ENCODE results near the gene CHRND.
A peak's percentile ranks its signal among the peaks of the same experiment; 100 is the strongest.

CHRND gene

GRCh38 chr2:232550354-232551249 lies 24.6 kb downstream of the CHRND start, which contains the start of the genes EIF4E2 and TIGD1:
Gene EIF4E2 (plus strand): TSS chr2:232550689. CDS start chr2:232550725, 36 bp downstream.
Gene TIGD1 (minus strand): TSS chr2:232550557. CDS start chr2:232549882, 675 bp downstream.
- Histone ChIP-seq H3K79me2 (peaks cover 19% of the 10 kb centered on the region), H3K4me3 (ENCODE audit: low read depth, low read length) (peak within 1 kb of the TSS; percentile 92), H3K9me3 (ENCODE audit: control insufficient read depth, low read length) (no peaks in the 10 kb centered on the region), H3K4me2 (ENCODE audit: low read length) (peak within 1 kb of the TSS; percentile 87), H3K4me1 (peaks cover 8% of the 10 kb centered on the region), H3K27ac (peak within 1 kb of the TSS; percentile 91), H3K36me3 (ENCODE audit: control insufficient read depth, insufficient read depth, low read length) (no peaks in the 10 kb centered on the region), H2AFZ (peak within 1 kb of the TSS; percentile 95), H3K27me3 (ENCODE audit: control insufficient read depth, insufficient read depth, low read length) (no peaks in the 10 kb centered on the region), H3K9ac (peak within 1 kb of the TSS; percentile 87)
- TF ChIP-seq, protein P1, sequence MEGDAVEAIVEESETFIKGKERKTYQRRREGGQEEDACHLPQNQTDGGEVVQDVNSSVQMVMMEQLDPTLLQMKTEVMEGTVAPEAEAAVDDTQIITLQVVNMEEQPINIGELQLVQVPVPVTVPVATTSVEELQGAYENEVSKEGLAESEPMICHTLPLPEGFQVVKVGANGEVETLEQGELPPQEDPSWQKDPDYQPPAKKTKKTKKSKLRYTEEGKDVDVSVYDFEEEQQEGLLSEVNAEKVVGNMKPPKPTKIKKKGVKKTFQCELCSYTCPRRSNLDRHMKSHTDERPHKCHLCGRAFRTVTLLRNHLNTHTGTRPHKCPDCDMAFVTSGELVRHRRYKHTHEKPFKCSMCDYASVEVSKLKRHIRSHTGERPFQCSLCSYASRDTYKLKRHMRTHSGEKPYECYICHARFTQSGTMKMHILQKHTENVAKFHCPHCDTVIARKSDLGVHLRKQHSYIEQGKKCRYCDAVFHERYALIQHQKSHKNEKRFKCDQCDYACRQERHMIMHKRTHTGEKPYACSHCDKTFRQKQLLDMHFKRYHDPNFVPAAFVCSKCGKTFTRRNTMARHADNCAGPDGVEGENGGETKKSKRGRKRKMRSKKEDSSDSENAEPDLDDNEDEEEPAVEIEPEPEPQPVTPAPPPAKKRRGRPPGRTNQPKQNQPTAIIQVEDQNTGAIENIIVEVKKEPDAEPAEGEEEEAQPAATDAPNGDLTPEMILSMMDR (IDR thresholded peaks at IDR 0.05), result peak; percentile 46

DNA sequence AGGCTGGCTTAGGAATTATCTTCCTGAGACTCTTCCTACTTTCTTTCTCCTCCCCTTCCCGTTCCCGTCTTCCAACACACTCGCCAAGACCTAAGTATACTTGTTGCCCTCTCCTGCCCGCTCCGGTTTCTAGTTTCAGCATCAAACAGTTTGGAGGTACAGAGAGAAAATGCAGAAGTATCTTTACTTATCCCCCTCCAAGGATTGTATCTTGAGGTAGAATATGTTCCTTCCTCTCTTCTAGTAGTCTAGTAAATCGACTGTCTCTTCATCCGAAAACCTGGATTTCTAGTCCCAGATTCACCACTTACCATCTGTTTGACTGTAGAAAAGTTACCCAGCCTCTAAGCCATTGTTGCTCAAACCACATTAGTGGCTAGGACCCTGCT lies 25.3 kb downstream of the CHRND start:
- H2AFZ ChIP-seq, result peak overlapping the region; percentile 95
- TF ChIP-seq, protein P1 (IDR thresholded peaks at IDR 0.05), result no peak
- H3K27me3 ChIP-seq (ENCODE audit: control insufficient read depth, insufficient read depth, low read length), result no peaks in the 10 kb centered on the region
- peaks cover 19% of the 10 kb centered on the region for H3K79me2 ChIP-seq
- no peaks in the 10 kb centered on the region for H3K9me3 ChIP-seq (ENCODE audit: control insufficient read depth, low read length)
- peak overlapping the region; percentile 87 for H3K9ac ChIP-seq
- peak overlapping the region; percentile 91 for H3K27ac ChIP-seq
- H3K4me1 ChIP-seq, result peaks cover 8% of the 10 kb centered on the region
- peak overlapping the region; percentile 87 for H3K4me2 ChIP-seq (ENCODE audit: low read length)
- no peaks in the 10 kb centered on the region for H3K36me3 ChIP-seq (ENCODE audit: control insufficient read depth, insufficient read depth, low read length)
- peak overlapping the region; percentile 92 for H3K4me3 ChIP-seq (ENCODE audit: low read depth, low read length)

- H3K4me1 ChIP-seq, result peaks cover 8% of the 10 kb centered on the region
- H3K27ac ChIP-seq, result no peak overlapping the region
Observed at GRCh38 chr2:232551776-232552175, 25.8 kb downstream of the CHRND start.

GRCh38 chr2:232556426-232556825 lies 30.5 kb downstream of the CHRND start:
- H2AFZ ChIP-seq, result no peak overlapping the region
- no peaks in the 10 kb centered on the region for H3K9me3 ChIP-seq (ENCODE audit: control insufficient read depth, low read length)
- no peak overlapping the region for H3K9ac ChIP-seq
- no peaks in the 10 kb centered on the region for H3K27me3 ChIP-seq (ENCODE audit: control insufficient read depth, insufficient read depth, low read length)
- no peak overlapping the region for H3K4me3 ChIP-seq (ENCODE audit: low read depth, low read length)
- no peak overlapping the region for H3K27ac ChIP-seq
- no peaks in the 10 kb centered on the region for H3K36me3 ChIP-seq (ENCODE audit: control insufficient read depth, insufficient read depth, low read length)
- H3K4me1 ChIP-seq, result peaks cover 6% of the 10 kb centered on the region
- TF ChIP-seq, protein P1 (IDR thresholded peaks at IDR 0.05), result no peak
- no peak overlapping the region for H3K4me2 ChIP-seq (ENCODE audit: low read length)
- peaks cover 14% of the 10 kb centered on the region for H3K79me2 ChIP-seq

More at GRCh38 chr2:232551776-232552175, 25.8 kb downstream of the CHRND start:
- no peak overlapping the region for H2AFZ ChIP-seq
- H3K4me2 ChIP-seq (ENCODE audit: low read length), result peak overlapping the region; percentile 87
- no peaks in the 10 kb centered on the region for H3K36me3 ChIP-seq (ENCODE audit: control insufficient read depth, insufficient read depth, low read length)
- peak overlapping the region; percentile 92 for H3K4me3 ChIP-seq (ENCODE audit: low read depth, low read length)
- TF ChIP-seq, protein P1 (IDR thresholded peaks at IDR 0.05), result no peak
- H3K27me3 ChIP-seq (ENCODE audit: control insufficient read depth, insufficient read depth, low read length), result no peaks in the 10 kb centered on the region
- H3K79me2 ChIP-seq, result peaks cover 19% of the 10 kb centered on the region
- H3K9ac ChIP-seq, result no peak overlapping the region
- H3K9me3 ChIP-seq (ENCODE audit: control insufficient read depth, low read length), result no peaks in the 10 kb centered on the region

Data from parathyroid adenoma (tissue), 2 donors.